ENCODE measurements around the gene ASPSCR1. TPM values are rescaled to one million over a fixed set of nuclear protein-coding genes. Genes with fewer than 3 reads are reported as not detected.

The ASPSCR1 gene
- total and polyA plus RNA-seq, 2 of the 13 experiments (the other 11 are each of a cell fraction or from before 2014, with no cell fraction given): 274 to 314 TPM

DNA sequence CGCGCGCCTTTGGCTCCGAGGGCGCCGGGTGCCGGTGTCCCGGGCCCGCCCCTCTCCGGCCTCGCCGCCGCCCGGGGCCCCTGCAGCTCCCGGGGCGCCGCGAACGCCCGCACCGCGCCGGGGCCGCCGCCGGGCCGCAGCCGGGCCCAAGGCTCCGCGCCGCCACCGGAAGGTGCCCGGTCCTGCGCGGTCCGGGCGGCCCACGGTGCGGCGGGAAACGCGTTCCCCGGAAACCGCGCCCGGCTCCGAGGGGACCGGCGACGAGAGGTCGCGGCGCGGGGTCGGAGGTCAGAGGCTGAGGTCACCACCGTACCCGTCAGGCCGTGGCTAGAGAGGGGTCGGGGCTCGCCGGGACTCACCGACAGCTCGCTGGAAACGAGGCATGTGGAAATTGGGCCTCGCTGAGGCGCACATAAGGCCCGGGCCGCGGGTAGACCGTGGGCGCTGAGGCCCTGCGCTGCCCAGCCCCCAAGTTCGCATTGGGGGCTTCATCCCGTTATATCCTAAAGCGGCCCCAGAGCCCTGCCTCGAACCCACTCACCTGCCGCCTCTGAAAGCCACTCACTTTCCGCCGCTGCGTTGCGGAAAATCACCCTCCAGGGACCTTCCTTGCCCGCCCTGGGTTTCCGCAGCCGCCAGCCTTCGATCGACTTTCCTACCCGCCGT is 88.3 kb downstream of the ASPSCR1 start, which contains the start of gene DUS1L (continued):
- TF ChIP-seq, protein P1, sequence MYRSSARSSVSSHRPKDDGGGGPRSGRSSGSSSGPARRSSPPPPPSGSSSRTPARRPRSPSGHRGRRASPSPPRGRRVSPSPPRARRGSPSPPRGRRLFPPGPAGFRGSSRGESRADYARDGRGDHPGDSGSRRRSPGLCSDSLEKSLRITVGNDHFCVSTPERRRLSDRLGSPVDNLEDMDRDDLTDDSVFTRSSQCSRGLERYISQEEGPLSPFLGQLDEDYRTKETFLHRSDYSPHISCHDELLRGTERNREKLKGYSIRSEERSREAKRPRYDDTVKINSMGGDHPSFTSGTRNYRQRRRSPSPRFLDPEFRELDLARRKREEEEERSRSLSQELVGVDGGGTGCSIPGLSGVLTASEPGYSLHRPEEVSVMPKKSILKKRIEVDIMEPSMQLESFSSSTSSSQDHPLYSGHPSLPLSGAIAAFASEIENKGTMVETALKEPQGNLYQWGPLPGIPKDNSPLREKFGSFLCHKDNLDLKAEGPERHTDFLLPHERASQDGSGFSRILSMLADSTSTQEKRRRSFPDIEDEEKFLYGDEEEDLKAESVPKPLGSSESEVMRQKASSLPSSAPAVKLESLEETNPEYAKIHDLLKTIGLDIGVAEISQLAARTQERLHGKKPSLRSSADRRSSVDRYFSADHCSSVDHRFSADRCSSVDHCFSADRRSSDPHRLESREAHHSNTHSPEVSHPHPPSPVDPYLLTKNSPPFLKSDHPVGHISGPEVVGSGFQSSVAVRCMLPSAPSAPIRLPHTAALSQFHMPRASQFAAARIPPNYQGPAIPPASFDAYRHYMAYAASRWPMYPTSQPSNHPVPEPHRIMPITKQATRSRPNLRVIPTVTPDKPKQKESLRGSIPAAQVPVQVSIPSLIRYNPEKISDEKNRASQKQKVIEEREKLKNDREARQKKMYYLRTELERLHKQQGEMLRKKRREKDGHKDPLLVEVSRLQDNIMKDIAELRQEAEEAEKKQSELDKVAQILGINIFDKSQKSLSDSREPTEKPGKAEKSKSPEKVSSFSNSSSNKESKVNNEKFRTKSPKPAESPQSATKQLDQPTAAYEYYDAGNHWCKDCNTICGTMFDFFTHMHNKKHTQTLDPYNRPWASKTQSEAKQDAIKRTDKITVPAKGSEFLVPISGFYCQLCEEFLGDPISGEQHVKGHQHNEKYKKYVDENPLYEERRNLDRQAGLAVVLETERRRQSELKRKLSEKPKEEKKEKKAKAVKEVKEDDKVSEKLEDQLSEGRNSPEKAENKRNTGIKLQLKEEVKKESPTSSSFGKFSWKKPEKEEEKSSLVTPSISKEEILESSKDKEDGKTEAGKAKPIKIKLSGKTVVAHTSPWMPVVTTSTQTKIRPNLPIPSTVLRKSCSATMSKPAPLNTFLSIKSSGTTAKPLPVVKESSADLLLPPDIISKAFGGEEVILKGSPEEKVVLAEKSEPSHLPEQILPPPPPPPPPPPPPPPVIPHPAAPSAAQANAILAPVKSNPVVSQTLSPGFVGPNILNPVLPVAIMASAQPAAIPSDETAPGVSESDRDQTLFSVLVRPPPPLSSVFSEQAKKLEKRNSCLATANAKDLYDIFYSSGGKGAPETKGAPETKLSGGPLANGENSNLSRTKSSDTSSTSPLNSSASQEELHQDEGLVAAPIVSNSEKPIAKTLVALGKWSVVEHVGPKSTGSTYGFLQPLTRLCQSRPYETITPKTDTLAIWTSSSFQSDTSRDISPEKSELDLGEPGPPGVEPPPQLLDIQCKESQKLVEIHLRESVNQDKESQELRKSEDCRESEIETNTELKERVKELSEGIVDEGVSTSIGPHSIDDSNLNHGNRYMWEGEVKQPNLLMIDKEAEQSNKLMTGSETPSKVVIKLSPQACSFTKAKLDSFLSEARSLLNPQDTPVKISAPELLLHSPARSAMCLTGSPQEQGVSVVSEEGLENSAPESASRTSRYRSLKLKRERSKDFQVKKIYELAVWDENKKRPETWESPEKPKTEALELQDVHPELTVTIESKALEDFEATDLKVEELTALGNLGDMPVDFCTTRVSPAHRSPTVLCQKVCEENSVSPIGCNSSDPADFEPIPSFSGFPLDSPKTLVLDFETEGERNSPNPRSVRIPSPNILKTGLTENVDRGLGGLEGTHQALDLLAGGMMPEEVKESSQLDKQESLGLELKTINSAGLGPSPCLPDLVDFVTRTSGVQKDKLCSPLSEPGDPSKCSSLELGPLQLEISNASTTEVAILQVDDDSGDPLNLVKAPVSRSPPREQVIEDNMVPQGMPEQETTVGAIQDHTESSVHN (CRISPR knock-in tag; IDR thresholded peaks at IDR 0.05): peak; percentile 96; the same call in 1 of the 2 replicates
- TF ChIP-seq POLR2G (IDR thresholded peaks at IDR 0.05; ENCODE audit: low read depth, low read length) (peak; percentile 55; the same call in 1 of the 2 replicates), ZNF235 (CRISPR knock-in tag; IDR thresholded peaks at IDR 0.05; ENCODE audit: borderline replicate concordance) (peak; percentile 85), ZNF337 (CRISPR knock-in tag; IDR thresholded peaks at IDR 0.05; ENCODE audit: borderline replicate concordance, low read depth) (peak; percentile 41; the same call in 1 of the 2 replicates), BCL6 (CRISPR knock-in tag; IDR thresholded peaks at IDR 0.05) (peak; percentile 75), NCOA1 (CRISPR knock-in tag; IDR thresholded peaks at IDR 0.05) (peak; percentile 58; the same call in 1 of the 2 replicates), KDM5A (IDR thresholded peaks at IDR 0.05; ENCODE audit: borderline replicate concordance, low read length) (peak; percentile 88), ZNF543 (CRISPR knock-in tag; IDR thresholded peaks at IDR 0.05) (peak; percentile 86; the same call in 1 of the 2 replicates), ZNF253 (CRISPR knock-in tag; IDR thresholded peaks at IDR 0.05; ENCODE audit: borderline replicate concordance) (no peak), NCOA5 (CRISPR knock-in tag; IDR thresholded peaks at IDR 0.05) (no peak), RXRB (CRISPR knock-in tag; IDR thresholded peaks at IDR 0.05; ENCODE audit: borderline replicate concordance) (peak; percentile 85), ZNF317 (CRISPR knock-in tag; IDR thresholded peaks at IDR 0.05) (no peak), ZNF180 (CRISPR knock-in tag; IDR thresholded peaks at IDR 0.05; ENCODE audit: borderline replicate concordance, low read depth) (no peak), CBFB (CRISPR knock-in tag; IDR thresholded peaks at IDR 0.05) (peak; percentile 98)
- TF ChIP-seq, protein P2, sequence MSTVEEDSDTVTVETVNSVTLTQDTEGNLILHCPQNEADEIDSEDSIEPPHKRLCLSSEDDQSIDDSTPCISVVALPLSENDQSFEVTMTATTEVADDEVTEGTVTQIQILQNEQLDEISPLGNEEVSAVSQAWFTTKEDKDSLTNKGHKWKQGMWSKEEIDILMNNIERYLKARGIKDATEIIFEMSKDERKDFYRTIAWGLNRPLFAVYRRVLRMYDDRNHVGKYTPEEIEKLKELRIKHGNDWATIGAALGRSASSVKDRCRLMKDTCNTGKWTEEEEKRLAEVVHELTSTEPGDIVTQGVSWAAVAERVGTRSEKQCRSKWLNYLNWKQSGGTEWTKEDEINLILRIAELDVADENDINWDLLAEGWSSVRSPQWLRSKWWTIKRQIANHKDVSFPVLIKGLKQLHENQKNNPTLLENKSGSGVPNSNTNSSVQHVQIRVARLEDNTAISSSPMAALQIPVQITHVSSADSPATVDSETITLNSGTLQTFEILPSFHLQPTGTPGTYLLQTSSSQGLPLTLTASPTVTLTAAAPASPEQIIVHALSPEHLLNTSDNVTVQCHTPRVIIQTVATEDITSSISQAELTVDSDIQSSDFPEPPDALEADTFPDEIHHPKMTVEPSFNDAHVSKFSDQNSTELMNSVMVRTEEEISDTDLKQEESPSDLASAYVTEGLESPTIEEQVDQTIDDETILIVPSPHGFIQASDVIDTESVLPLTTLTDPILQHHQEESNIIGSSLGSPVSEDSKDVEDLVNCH (CRISPR knock-in tag; IDR thresholded peaks at IDR 0.05): no peak
